Muscle layer of colon (tissue), 2 donors: Measurements from ENCODE around the gene EYA2.

Experiments
- H3K27ac ChIP-seq: one replicate; pipeline ENCODE4 v1.7.0; 2013; ENCODE audit warnings: low read depth, mild to moderate bottlenecking, low read length, moderate library complexity
- H3K27me3 ChIP-seq, 2 donors: one replicate each; pipeline ENCODE4 v1.7.0; 2013; ENCODE audit warnings: low read length in 2 of 2, mild to moderate bottlenecking in 2 of 2; ENCODE audit not compliant: insufficient read depth in 2 of 2, control insufficient read depth in 1 of 2
- H3K36me3 ChIP-seq: one replicate; pipeline ENCODE4 v1.7.0; 2013; ENCODE audit warnings: mild to moderate bottlenecking, low read length; ENCODE audit not compliant: insufficient read depth
- H3K4me1 ChIP-seq: one replicate; pipeline ENCODE4 v1.7.0; 2013; ENCODE audit warnings: mild to moderate bottlenecking, low read length; ENCODE audit not compliant: insufficient read depth
- H3K4me3 ChIP-seq, 2 donors: one replicate each; pipeline ENCODE4 v1.7.0; 2013; ENCODE audit warnings: low read length in 2 of 2, low read depth in 1 of 2, mild to moderate bottlenecking in 1 of 2, moderate library complexity in 1 of 2
- H3K9ac ChIP-seq: one replicate; pipeline ENCODE4 v1.7.0; 2013; ENCODE audit warnings: low read length
- H3K9me3 ChIP-seq: one replicate; pipeline ENCODE4 v1.7.0; 2013; ENCODE audit warnings: mild to moderate bottlenecking, low read length
- donor health status: abdominal sarcoma.
- donor health status: Adenocarcinoma of cecum.

Gene EYA2

GRCh38 chr20:47051936-47052526 is 157.4 kb downstream of the EYA2 start:
- peaks cover 0 to 5% of the 10 kb centered on the region in 2 donors for H3K27me3 ChIP-seq
- H3K27ac ChIP-seq, result no peak overlapping the region
- no peaks in the 10 kb centered on the region for H3K4me1 ChIP-seq
- no peaks in the 10 kb centered on the region for H3K36me3 ChIP-seq
- H3K9ac ChIP-seq, result no peak overlapping the region
- no peak overlapping the region for H3K4me3 ChIP-seq
- no peaks in the 10 kb centered on the region for H3K9me3 ChIP-seq

DNA sequence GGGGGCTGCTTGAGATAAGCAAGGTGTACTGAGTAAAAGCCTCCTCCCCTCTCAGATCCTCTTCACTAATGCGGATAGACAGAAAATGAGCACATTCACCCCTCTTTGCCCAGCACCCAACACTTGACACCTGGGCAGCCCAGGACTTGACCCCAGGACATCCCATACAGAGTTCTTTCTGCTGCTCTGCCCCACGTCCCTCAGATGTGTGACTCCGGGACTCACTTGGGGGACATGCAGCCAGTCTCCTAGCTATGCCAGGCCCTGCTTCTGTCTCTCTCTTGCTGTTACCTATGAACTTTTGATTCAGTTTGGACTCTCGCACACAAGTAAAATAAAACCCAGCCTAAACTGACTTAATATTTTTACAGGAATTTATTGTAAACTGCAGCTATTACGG is 159.9 kb downstream of the EYA2 start:
- H3K9me3 ChIP-seq, result no peaks in the 10 kb centered on the region
- no peak overlapping the region for H3K27ac ChIP-seq
- no peaks in the 10 kb centered on the region for H3K36me3 ChIP-seq
- peaks cover 0 to 5% of the 10 kb centered on the region in 2 donors for H3K27me3 ChIP-seq
- H3K9ac ChIP-seq, result no peak overlapping the region
- no peak overlapping the region for H3K4me3 ChIP-seq
- no peaks in the 10 kb centered on the region for H3K4me1 ChIP-seq

DNA sequence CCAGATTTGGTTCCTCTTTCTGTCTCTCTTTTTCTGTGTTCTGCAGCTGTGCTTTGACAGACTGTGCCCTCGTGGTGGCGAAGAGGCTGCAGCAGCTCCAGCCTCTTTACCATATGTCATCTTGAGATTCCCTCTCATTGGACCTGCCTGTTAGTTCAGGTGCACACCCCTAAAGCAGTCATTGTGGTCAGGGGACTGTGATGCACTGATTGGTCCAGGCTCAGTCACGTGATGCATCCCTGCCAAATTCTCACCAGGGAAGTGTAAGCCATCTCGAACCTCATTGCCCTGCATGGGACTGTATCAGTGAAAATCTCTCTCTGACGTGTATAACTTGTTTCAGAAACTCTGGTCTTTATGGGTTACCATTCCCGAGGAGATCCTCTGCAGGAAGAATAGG is 160.3 kb downstream of the EYA2 start:
- H3K36me3 ChIP-seq, result no peaks in the 10 kb centered on the region
- H3K4me1 ChIP-seq, result no peaks in the 10 kb centered on the region
- H3K9ac ChIP-seq, result no peak overlapping the region
- H3K9me3 ChIP-seq, result no peaks in the 10 kb centered on the region
- H3K4me3 ChIP-seq, result no peak overlapping the region
- no peak overlapping the region for H3K27ac ChIP-seq
- peaks cover 0 to 5% of the 10 kb centered on the region in 2 donors for H3K27me3 ChIP-seq

DNA sequence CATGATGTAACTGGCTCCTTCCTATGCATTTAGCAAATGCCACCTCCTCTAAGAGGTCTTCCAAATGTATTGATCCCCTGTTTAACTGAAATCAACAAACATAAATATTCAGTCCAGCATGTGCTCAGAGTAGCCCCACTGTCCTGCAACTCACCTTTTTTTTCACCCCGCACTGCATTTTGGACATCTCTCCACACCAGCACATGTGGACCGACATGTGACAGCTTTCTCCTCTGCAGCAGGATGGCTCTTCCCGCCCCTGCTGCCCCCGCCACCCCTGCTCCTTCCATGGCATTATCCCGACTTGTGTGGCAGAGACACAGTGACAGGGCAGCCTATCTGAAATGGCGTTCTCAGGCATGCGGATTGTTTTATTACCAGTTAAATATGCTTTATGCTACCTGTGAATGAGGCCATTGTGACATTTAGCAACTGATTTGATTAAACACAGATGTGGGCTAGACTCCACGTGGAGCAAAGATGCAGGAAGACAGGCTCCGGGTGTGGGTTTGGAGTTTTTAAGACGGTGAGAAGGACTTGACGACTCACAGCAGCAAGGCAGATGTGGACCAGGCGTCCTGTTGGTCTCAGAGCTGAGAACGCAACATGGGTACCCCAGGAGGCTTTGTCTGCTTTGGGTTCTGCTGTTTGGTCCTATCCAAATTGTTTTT is 161.2 kb downstream of the EYA2 start:
- no peaks in the 10 kb centered on the region for H3K36me3 ChIP-seq
- peaks cover 0 to 5% of the 10 kb centered on the region in 2 donors for H3K27me3 ChIP-seq
- H3K4me1 ChIP-seq, result no peaks in the 10 kb centered on the region
- no peaks in the 10 kb centered on the region for H3K9me3 ChIP-seq
- no peak overlapping the region for H3K4me3 ChIP-seq
- H3K9ac ChIP-seq, result no peak overlapping the region
- no peak overlapping the region for H3K27ac ChIP-seq

GRCh38 chr20:47057661-47058060 is 163.0 kb downstream of the EYA2 start:
- H3K9ac ChIP-seq, result no peak overlapping the region
- H3K9me3 ChIP-seq, result no peaks in the 10 kb centered on the region
- no peak overlapping the region for H3K27ac ChIP-seq
- H3K4me1 ChIP-seq, result no peaks in the 10 kb centered on the region
- no peaks in the 10 kb centered on the region for H3K36me3 ChIP-seq
- H3K4me3 ChIP-seq, result no peak overlapping the region
- peaks cover 0 to 5% of the 10 kb centered on the region in 2 donors for H3K27me3 ChIP-seq

- H3K9ac ChIP-seq, result no peak overlapping the region
- H3K27ac ChIP-seq, result no peak overlapping the region
- H3K9me3 ChIP-seq, result no peaks in the 10 kb centered on the region
- no peaks in the 10 kb centered on the region for H3K4me1 ChIP-seq
- peaks cover 0 to 5% of the 10 kb centered on the region in 2 donors for H3K27me3 ChIP-seq
- H3K4me3 ChIP-seq, result no peak overlapping the region
- no peaks in the 10 kb centered on the region for H3K36me3 ChIP-seq
These were observed 163.6 kb downstream of the EYA2 start for GRCh38 chr20:47058236-47058635.

GRCh38 chr20:47059536-47059935 is 164.9 kb downstream of the EYA2 start:
- H3K4me3 ChIP-seq, result no peak overlapping the region
- no peaks in the 10 kb centered on the region for H3K4me1 ChIP-seq
- H3K9me3 ChIP-seq, result no peaks in the 10 kb centered on the region
- no peak overlapping the region for H3K9ac ChIP-seq
- no peaks in the 10 kb centered on the region for H3K36me3 ChIP-seq
- H3K27me3 ChIP-seq, result peaks cover 0 to 5% of the 10 kb centered on the region in 2 donors
- H3K27ac ChIP-seq, result no peak overlapping the region

GRCh38 chr20:47061549-47061948 is 166.9 kb downstream of the EYA2 start:
- H3K9ac ChIP-seq, result no peak overlapping the region
- no peaks in the 10 kb centered on the region for H3K4me1 ChIP-seq
- H3K27me3 ChIP-seq, result no peaks in the 10 kb centered on the region
- no peak overlapping the region for H3K27ac ChIP-seq
- no peak overlapping the region for H3K4me3 ChIP-seq
- no peaks in the 10 kb centered on the region for H3K36me3 ChIP-seq
- no peaks in the 10 kb centered on the region for H3K9me3 ChIP-seq

DNA sequence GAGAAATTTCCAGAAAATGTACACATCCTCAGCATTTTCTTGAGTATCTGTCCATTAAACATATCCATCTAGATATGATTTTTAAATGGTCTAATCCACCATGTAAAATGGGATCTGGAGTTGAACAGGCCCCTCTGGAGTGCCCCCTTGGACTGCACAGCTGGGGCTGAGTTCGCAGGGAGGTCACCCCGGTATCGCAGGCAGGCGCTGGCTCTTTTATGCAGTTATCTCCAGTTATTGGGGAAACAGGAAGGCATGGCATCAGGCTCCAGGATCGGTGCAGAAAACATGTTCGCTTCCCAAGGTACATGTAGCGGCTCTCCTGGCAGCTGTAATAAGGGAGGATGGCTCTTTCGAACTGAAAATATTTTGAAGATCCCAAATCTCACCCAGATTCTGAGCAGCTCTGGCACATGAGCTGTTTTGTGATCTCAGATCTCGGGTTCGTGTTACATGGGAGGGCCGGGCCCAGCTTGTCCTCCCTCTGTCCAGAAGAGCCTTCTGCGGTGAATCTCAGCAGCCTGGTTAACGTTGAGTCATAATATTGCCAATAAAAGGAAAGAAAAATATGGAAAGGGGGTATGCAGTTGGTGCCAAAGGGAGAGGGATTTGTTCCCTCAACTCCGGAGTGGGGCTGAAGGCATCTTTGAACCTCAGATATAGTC is 167.7 kb downstream of the EYA2 start:
- Histone ChIP-seq H3K9me3 (peaks cover 7% of the 10 kb centered on the region), H3K9ac (no peak overlapping the region), H3K27ac (no peak overlapping the region), H3K27me3 (no peaks in the 10 kb centered on the region), H3K36me3 (no peaks in the 10 kb centered on the region), H3K4me3 (no peak overlapping the region), H3K4me1 (no peaks in the 10 kb centered on the region)

DNA sequence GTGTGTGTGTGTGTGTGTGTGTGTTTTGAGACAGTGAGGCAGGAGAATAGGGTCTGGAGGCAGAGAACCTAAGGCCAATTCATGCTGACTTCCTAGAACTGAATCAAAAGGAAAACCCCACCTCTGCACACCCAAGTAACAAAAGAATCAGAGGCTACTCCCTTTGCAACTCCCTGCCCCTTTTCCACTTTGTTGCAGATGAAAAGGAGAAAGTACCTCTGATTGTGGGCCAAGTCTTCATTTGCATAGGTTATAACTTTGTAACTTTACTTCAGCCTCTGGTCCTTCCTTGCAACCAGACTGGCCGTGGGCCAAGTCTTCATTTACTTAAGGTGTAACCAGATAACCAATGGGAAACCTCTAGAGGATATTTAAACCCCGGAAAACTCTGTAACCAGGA is 168.8 kb downstream of the EYA2 start:
- no peak overlapping the region for H3K4me3 ChIP-seq
- H3K4me1 ChIP-seq, result no peaks in the 10 kb centered on the region
- no peaks in the 10 kb centered on the region for H3K27me3 ChIP-seq
- no peak overlapping the region for H3K9ac ChIP-seq
- no peak overlapping the region for H3K27ac ChIP-seq
- H3K36me3 ChIP-seq, result no peaks in the 10 kb centered on the region
- peaks cover 12% of the 10 kb centered on the region for H3K9me3 ChIP-seq

DNA sequence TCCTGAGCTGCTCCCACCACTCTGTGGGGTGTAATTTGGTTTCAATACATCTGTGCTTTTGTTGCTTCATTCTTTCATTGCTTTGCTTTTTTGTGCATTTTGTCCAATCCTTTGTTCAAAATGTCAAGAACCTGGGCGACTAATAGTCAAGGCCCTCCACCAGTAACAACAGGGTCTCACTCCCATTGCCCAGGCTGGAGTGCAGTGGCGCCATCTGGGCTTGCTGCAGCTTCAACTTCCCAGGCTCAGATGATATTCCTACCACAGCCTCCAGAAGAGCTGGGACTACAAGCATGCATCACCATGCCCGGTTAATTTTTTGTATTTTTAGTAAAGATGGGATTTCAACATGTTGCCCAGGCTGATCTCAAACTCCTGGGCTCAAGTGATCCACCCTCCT is 169.2 kb downstream of the EYA2 start:
- Histone ChIP-seq H3K4me3 (no peak overlapping the region), H3K9me3 (peaks cover 16% of the 10 kb centered on the region), H3K27ac (no peak overlapping the region), H3K27me3 (no peaks in the 10 kb centered on the region), H3K4me1 (no peaks in the 10 kb centered on the region), H3K36me3 (no peaks in the 10 kb centered on the region), H3K9ac (no peak overlapping the region)
